Measurements from ENCODE around the gene MORF4L1.
"Not testable (repeated sequence)": the region's sequence is repeated elsewhere in the genome, so short reads cannot be mapped to it uniquely, and the experiment has no call there.

DNA sequence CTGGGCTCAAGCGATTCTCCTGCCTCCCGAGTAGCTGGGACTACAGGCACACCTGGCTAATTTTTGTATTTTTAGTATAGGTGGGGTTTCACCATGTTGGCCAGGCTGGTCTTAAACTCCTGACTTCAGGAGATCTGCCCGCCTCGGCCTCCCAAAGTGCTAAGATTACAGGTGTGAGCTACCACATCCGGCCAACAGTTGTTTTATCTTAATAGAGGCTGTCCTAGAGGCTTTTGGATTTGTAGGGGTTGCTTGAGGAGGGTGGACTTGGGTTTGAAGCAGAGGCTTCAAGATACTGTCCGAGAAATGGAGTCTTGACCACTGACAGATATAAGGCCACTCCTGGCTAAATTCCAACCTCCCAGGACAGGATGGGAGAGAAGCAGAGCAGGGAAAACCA is 33.5 kb upstream of the MORF4L1 start:
- TF ChIP-seq, protein P1, sequence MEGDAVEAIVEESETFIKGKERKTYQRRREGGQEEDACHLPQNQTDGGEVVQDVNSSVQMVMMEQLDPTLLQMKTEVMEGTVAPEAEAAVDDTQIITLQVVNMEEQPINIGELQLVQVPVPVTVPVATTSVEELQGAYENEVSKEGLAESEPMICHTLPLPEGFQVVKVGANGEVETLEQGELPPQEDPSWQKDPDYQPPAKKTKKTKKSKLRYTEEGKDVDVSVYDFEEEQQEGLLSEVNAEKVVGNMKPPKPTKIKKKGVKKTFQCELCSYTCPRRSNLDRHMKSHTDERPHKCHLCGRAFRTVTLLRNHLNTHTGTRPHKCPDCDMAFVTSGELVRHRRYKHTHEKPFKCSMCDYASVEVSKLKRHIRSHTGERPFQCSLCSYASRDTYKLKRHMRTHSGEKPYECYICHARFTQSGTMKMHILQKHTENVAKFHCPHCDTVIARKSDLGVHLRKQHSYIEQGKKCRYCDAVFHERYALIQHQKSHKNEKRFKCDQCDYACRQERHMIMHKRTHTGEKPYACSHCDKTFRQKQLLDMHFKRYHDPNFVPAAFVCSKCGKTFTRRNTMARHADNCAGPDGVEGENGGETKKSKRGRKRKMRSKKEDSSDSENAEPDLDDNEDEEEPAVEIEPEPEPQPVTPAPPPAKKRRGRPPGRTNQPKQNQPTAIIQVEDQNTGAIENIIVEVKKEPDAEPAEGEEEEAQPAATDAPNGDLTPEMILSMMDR (IDR thresholded peaks at IDR 0.05), result not testable (repeated sequence)
- TF ChIP-seq POLR2A (IDR thresholded peaks at IDR 0.05), result not testable (repeated sequence)
